Stomach (tissue), 4 donors: ENCODE results near the gene UGP2.

Source experiments
- CTCF ChIP-seq, 7 experiments: fragments of 450-650 bp in 4 of 7; fragments of 200-600 bp in 3 of 7; sonication (generic) in 3 of 7; IDR thresholded peaks; one replicate each; pipeline ENCODE4 v1.5.1; 2016 to 2019; ENCODE audit warnings: antibody characterized with exemption in 7 of 7, control low read depth in 2 of 7, mild to moderate bottlenecking in 1 of 7
- EP300 ChIP-seq: sonication (generic); formaldehyde crosslinking; IDR thresholded peaks from one replicate; pipeline ENCODE4 v1.6.1; 2017; ENCODE audit warnings: antibody characterized with exemption
- POLR2AphosphoS5 ChIP-seq, 3 donors: sonication (generic); formaldehyde crosslinking; IDR thresholded peaks; one replicate each; pipeline ENCODE4 v1.6.1; 2016; ENCODE audit warnings: antibody characterized with exemption in 3 of 3

- no peak for TF ChIP-seq EP300
- no peak for TF ChIP-seq CTCF (IDR thresholded peaks at IDR 0.05)
- TF ChIP-seq POLR2AphosphoS5 (IDR thresholded peaks at IDR 0.05), result no peak
These were observed 34.0 kb downstream of the UGP2 start for GRCh38 chr2:63875559-63876245.
